ENCODE measurements around the gene RNF128. TPM values are rescaled to one million over a fixed set of nuclear protein-coding genes. Genes with fewer than 3 reads are reported as not detected.
"Not testable (repeated sequence)": the region's sequence is repeated elsewhere in the genome, so short reads cannot be mapped to it uniquely, and the experiment has no call there.

The RNF128 gene
- total RNA-seq, 3 donors from 2014 or later (not counting 1 experiment from before 2014, with no cell fraction given), result not detected

GRCh38 chrX:106802063-106802387, 75.5 kb downstream of the RNF128 start:
- Histone ChIP-seq H3K36me3 (ENCODE audit: control insufficient read depth, insufficient read depth, low read length) (no peaks in the 10 kb centered on the region), H3K27ac (ENCODE audit: low read length) (no peak overlapping the region), H3K9me3 (ENCODE audit: control insufficient read depth, insufficient read depth, low read length) (no peaks in the 10 kb centered on the region), H3K4me1 (ENCODE audit: control insufficient read depth, insufficient read depth, low read length) (peaks cover 10% of the 10 kb centered on the region), H3K27me3 (ENCODE audit: control insufficient read depth, insufficient read depth, low read length) (peaks cover 8% of the 10 kb centered on the region), H3K4me3 (ENCODE audit: low read length) (peak overlapping the region; percentile 38)
- DNase-seq, result peak in 1 of 2 donors; percentile 1
- intact Hi-C loops (cut with micrococcal nuclease), result no loop called here
- Mint-ChIP-seq H3K36me3 (no peaks in the 10 kb centered on the region), H3K4me1 (no peaks in the 10 kb centered on the region), H3K27me3 (ENCODE audit: low read depth in 2 of 2) (peaks cover 26 to 70% of the 10 kb centered on the region in 2 donors), H3K27ac (no peak overlapping the region), H3K9me3 (no peaks in the 10 kb centered on the region), H3K4me3 (no peak overlapping the region)
- 8% methylated on average over 9 of the region's 11 CpGs for WGBS (ENCODE audit: insufficient coverage)
- ATAC-seq, result no peak
- TF ChIP-seq CTCF (IDR thresholded peaks at IDR 0.05), result no peak

- Histone ChIP-seq H3K4me1 (ENCODE audit: control insufficient read depth, insufficient read depth, low read length) (peaks cover 10% of the 10 kb centered on the region), H3K36me3 (ENCODE audit: control insufficient read depth, insufficient read depth, low read length) (no peaks in the 10 kb centered on the region), H3K27me3 (ENCODE audit: control insufficient read depth, insufficient read depth, low read length) (peaks cover 8% of the 10 kb centered on the region), H3K4me3 (ENCODE audit: low read length) (peak within 1 kb of the TSS; percentile 38), H3K27ac (ENCODE audit: low read length) (no peak within 1 kb of the TSS), H3K9me3 (ENCODE audit: control insufficient read depth, insufficient read depth, low read length) (no peaks in the 10 kb centered on the region)
- WGBS (ENCODE audit: insufficient coverage), result 0% methylated on average over 25 of the region's 36 CpGs
- ATAC-seq (no peak), DNase-seq (peak in 1 of 2 donors; percentile 43)
- intact Hi-C loops (cut with micrococcal nuclease), result no loop called here
- TF ChIP-seq CTCF (IDR thresholded peaks at IDR 0.05), result no peak
- Mint-ChIP-seq H3K4me3 (no peak within 1 kb of the TSS), H3K4me1 (no peaks in the 10 kb centered on the region), H3K27me3 (ENCODE audit: low read depth in 2 of 2) (peaks cover 26 to 68% of the 10 kb centered on the region in 2 donors), H3K27ac (no peak within 1 kb of the TSS), H3K36me3 (no peaks in the 10 kb centered on the region), H3K9me3 (no peaks in the 10 kb centered on the region)
Observed at GRCh38 chrX:106802388-106803275, 76.1 kb downstream of the RNF128 start, which contains the start of gene TBC1D8B. TBC1D8B (plus strand) TSS chrX:106802673; CDS start chrX:106802854, 181 bp downstream.

DNA sequence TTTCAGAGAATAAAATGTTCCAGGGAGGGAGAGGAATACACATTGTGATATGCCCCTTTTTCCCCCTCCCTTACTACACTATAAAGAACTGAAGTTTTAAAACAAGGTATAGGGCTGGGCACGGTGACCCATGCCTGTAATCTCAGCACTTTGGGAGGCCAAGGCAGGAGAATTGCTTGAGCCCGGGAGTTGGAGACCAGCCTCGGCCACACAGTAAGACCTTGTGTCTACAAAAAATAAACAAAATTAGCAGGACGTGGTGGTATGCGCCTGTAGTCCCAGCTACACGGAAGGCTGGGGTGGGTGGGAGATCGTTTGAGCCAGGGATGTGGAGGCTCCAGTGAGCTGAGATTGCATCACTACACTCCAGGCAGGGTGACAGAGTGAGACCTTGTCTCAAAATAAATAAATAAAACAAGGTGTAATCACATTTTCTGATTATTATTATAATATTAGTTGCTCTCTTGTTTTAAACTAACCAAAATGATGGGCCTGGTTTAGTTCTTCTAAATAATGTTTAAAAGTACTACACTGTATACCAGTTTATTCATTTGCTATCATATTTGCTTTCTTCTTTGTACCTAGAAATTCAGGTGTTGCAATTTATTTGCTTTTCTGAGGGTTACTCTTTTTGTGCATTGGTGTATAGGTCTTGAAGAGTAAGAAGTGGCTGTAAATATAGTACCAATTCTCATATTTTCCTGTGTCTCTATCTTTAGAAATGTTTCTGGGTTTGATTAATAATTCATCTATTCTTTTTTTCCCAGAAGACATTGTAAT, 84.8 kb downstream of the RNF128 start:
- Histone ChIP-seq H3K27ac (ENCODE audit: low read length) (no peak overlapping the region), H3K36me3 (ENCODE audit: control insufficient read depth, insufficient read depth, low read length) (no peaks in the 10 kb centered on the region), H3K4me1 (ENCODE audit: control insufficient read depth, insufficient read depth, low read length) (no peaks in the 10 kb centered on the region), H3K27me3 (ENCODE audit: control insufficient read depth, insufficient read depth, low read length) (no peaks in the 10 kb centered on the region), H3K9me3 (ENCODE audit: control insufficient read depth, insufficient read depth, low read length) (no peaks in the 10 kb centered on the region), H3K4me3 (ENCODE audit: low read length) (no peak overlapping the region)
- no peak overlapping the region for H3K4me3 Mint-ChIP-seq
- no peak for TF ChIP-seq CTCF (IDR thresholded peaks at IDR 0.05)
- DNase-seq (no peak), ATAC-seq (no peak)
- no peak overlapping the region for H3K27ac Mint-ChIP-seq
- peaks cover 0 to 19% of the 10 kb centered on the region in 2 donors for H3K27me3 Mint-ChIP-seq (ENCODE audit: low read depth in 2 of 2)
- H3K9me3 Mint-ChIP-seq, result no peaks in the 10 kb centered on the region
- H3K36me3 Mint-ChIP-seq, result no peaks in the 10 kb centered on the region
- 79% methylated on average over 3 of the region's 7 CpGs for WGBS (ENCODE audit: insufficient coverage)
- H3K4me1 Mint-ChIP-seq, result no peaks in the 10 kb centered on the region
- intact Hi-C loops (cut with micrococcal nuclease), result no loop called here

DNA sequence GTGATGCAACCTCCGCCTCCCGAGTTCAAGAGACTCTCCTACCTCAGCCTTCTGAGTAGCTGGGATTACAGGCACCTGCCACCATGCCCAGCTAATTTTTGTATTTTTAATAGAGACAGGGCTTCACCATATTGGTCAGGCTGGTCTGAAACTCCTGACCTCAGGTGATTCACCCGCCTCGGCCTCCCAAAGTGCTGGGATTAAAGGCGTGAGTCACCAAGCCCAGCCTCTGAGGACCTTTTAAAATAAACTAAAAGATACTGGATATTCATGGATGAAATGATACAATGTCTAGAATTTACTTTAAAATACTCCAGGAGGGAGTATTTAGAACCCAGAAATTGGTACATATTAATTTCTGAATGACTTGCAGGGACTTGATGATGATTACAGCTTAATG, 86.4 kb downstream of the RNF128 start:
- H3K36me3 Mint-ChIP-seq; H3K27me3 ChIP-seq (ENCODE audit: control insufficient read depth, insufficient read depth, low read length); H3K27ac Mint-ChIP-seq; H3K27ac ChIP-seq (ENCODE audit: low read length); DNase-seq; H3K4me3 ChIP-seq (ENCODE audit: low read length); H3K4me1 ChIP-seq (ENCODE audit: control insufficient read depth, insufficient read depth, low read length); H3K9me3 ChIP-seq (ENCODE audit: control insufficient read depth, insufficient read depth, low read length); intact Hi-C loops (cut with micrococcal nuclease); H3K4me1 Mint-ChIP-seq; H3K36me3 ChIP-seq (ENCODE audit: control insufficient read depth, insufficient read depth, low read length); H3K4me3 Mint-ChIP-seq; H3K9me3 Mint-ChIP-seq; ATAC-seq: not testable (repeated sequence)
- 95% methylated on average over 4 of the region's 5 CpGs for WGBS (ENCODE audit: insufficient coverage)
- peaks cover 0 to 23% of the 10 kb centered on the region in 2 donors for H3K27me3 Mint-ChIP-seq (ENCODE audit: low read depth in 2 of 2)

- no CpG with 5 or more reads among the region's 3 CpGs for WGBS (ENCODE audit: insufficient coverage)
- H3K36me3 ChIP-seq (ENCODE audit: control insufficient read depth, insufficient read depth, low read length); H3K4me1 ChIP-seq (ENCODE audit: control insufficient read depth, insufficient read depth, low read length); ATAC-seq; H3K4me3 ChIP-seq (ENCODE audit: low read length); H3K9me3 Mint-ChIP-seq; H3K27ac ChIP-seq (ENCODE audit: low read length); H3K27me3 ChIP-seq (ENCODE audit: control insufficient read depth, insufficient read depth, low read length); DNase-seq; H3K4me3 Mint-ChIP-seq; intact Hi-C loops (cut with micrococcal nuclease); H3K4me1 Mint-ChIP-seq; H3K9me3 ChIP-seq (ENCODE audit: control insufficient read depth, insufficient read depth, low read length); H3K36me3 Mint-ChIP-seq; H3K27ac Mint-ChIP-seq: not testable (repeated sequence)
- H3K27me3 Mint-ChIP-seq (ENCODE audit: low read depth in 2 of 2), result peaks cover 0 to 11% of the 10 kb centered on the region in 2 donors
Observed at GRCh38 chrX:106814093-106814492, 87.6 kb downstream of the RNF128 start.
